SH-SY5Y (cell line): ENCODE data around the gene EN2.

Experiments
- GATA2 ChIP-seq: IDR thresholded peaks from 2 replicates; pipeline ENCODE4 v1.6.1; 2011; ENCODE audit warnings: mild to moderate bottlenecking, low read depth, low read length
- GATA3 ChIP-seq: IDR thresholded peaks from 2 replicates; pipeline ENCODE4 v1.6.1; 2011; ENCODE audit warnings: low read depth, mild to moderate bottlenecking, low read length, moderate library complexity

DNA sequence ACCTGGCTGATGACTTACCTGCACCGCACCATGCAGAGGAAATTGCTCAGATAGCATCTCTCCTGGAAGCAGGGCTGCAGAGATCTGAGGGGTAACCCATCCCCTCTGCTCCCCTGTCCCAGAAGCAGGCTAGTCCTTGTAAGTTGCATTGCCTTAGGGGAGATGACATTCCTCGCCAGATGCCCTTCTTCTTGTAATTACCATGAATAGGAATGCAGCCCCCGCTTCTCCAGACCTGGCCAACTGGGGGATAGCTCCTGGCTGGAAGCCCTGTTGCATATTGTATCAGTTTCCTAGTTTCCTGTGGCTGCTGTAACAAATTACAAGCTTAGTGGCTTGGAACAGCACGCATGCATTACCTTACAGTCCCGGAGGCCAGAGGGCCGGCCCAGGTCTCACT lies 47.5 kb upstream of the EN2 start:
- TF ChIP-seq GATA2 (no peak), GATA3 (no peak)
